ENCODE measurements around the gene DUSP22.

Gene DUSP22

DNA sequence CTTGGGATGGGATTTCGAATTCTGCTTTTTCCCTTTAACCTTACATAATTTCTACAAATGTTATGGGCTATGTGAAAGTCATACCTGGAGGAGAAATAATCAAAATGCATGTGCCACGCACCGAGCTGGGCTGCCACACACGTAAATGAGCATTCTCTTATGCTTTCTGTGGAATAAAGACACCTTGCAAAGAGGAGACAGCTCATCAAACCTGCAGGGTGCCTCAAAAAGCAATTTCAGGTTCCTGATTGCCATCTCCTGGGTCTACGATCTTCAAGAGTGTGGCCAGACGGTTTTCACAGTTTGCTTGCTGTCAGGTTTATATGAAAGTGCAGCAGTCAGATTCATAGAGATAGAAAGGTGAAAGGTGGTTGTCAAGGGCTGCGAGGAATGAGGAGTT lies 36.6 kb downstream of the DUSP22 start:
- TF ChIP-seq TAF1 (IDR thresholded peaks at IDR 0.05; ENCODE audit: borderline replicate concordance, insufficient read depth, low read length): no peak
- TF ChIP-seq REST (IDR thresholded peaks at IDR 0.05; ENCODE audit: insufficient read depth in 1 of 2, low read depth in 2 of 2, low read length in 2 of 2): no peak
- TF ChIP-seq POLR2AphosphoS5 (IDR thresholded peaks at IDR 0.05; ENCODE audit: low read depth, low read length): no peak
- no peak for TF ChIP-seq SIN3A (IDR thresholded peaks at IDR 0.05; ENCODE audit: borderline replicate concordance, insufficient read depth, low read length)
- no peak for TF ChIP-seq FOXP2 (optimal IDR thresholded peaks at IDR 0.05; ENCODE audit: borderline replicate concordance, extremely low read depth, extremely low read length, insufficient read depth)

- no peak for TF ChIP-seq SIN3A (IDR thresholded peaks at IDR 0.05; ENCODE audit: borderline replicate concordance, insufficient read depth, low read length)
- TF ChIP-seq POLR2AphosphoS5 (IDR thresholded peaks at IDR 0.05; ENCODE audit: low read depth, low read length): no peak
- TF ChIP-seq TAF1 (IDR thresholded peaks at IDR 0.05; ENCODE audit: borderline replicate concordance, insufficient read depth, low read length): no peak
- no peak for TF ChIP-seq FOXP2 (optimal IDR thresholded peaks at IDR 0.05; ENCODE audit: borderline replicate concordance, extremely low read depth, extremely low read length, insufficient read depth)
- no peak for TF ChIP-seq REST (IDR thresholded peaks at IDR 0.05; ENCODE audit: insufficient read depth in 1 of 2, low read depth in 2 of 2, low read length in 2 of 2)
Measured at GRCh38 chr6:329888-330691, 37.8 kb downstream of the DUSP22 start.

- TF ChIP-seq POLR2AphosphoS5 (IDR thresholded peaks at IDR 0.05; ENCODE audit: low read depth, low read length): no peak
- no peak for TF ChIP-seq REST (IDR thresholded peaks at IDR 0.05; ENCODE audit: insufficient read depth in 1 of 2, low read depth in 2 of 2, low read length in 2 of 2)
- no peak for TF ChIP-seq SIN3A (IDR thresholded peaks at IDR 0.05; ENCODE audit: borderline replicate concordance, insufficient read depth, low read length)
- no peak for TF ChIP-seq FOXP2 (optimal IDR thresholded peaks at IDR 0.05; ENCODE audit: borderline replicate concordance, extremely low read depth, extremely low read length, insufficient read depth)
- TF ChIP-seq TAF1 (IDR thresholded peaks at IDR 0.05; ENCODE audit: borderline replicate concordance, insufficient read depth, low read length): no peak
Measured at GRCh38 chr6:330948-331347, 38.7 kb downstream of the DUSP22 start.

DNA sequence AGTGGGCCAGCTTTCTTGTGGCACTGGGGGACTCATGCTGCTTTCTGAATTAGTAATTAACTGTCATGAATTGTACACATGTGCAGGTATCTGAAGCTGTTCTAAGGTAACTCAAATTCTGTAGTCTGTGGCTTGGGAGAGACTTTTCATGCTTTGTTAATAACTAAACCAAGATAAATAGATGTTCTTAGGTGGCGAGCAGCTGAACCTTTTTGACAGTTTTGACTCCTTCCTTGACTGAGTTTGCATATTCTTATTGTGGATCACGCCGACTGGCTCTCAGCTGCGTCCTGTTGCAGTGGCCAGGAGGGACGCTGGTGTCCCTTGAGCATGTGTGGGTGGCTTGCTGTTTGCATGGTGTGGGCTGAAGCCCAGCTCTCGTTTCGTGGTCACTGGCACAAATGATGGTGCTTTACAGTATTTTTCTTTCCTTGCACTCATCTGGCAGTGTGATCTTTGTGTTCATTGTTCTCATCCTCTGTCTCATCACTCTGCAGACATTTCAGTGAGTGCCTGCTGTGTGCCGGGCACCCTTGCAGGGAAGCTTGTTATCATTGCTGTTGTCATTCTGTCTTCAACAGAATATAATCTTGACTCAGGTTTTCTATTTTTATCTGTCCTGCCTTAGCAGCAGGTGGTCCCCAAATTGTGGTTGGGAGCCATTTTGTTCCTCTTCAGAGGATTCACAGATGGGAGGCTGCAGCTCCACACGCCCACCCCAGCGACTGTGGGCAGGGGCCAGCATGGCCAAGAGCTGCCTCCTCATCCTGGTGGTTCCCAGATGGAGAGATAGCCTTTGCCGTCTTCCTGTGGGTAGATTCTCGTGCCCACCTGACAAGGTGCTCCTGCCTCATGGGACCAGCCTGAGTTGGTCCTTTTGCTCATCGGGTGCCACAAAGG lies 39.6 kb downstream of the DUSP22 start:
- no peak for TF ChIP-seq FOXP2 (optimal IDR thresholded peaks at IDR 0.05; ENCODE audit: borderline replicate concordance, extremely low read depth, extremely low read length, insufficient read depth)
- no peak for TF ChIP-seq POLR2AphosphoS5 (IDR thresholded peaks at IDR 0.05; ENCODE audit: low read depth, low read length)
- TF ChIP-seq TAF1 (IDR thresholded peaks at IDR 0.05; ENCODE audit: borderline replicate concordance, insufficient read depth, low read length): no peak
- no peak for TF ChIP-seq REST (IDR thresholded peaks at IDR 0.05; ENCODE audit: insufficient read depth in 1 of 2, low read depth in 2 of 2, low read length in 2 of 2)
- TF ChIP-seq SIN3A (IDR thresholded peaks at IDR 0.05; ENCODE audit: borderline replicate concordance, insufficient read depth, low read length): no peak

All from PFSK-1 (cell line).